LNCAP (cell line): ENCODE data around the gene ST6GAL2.

Source experiments
- TF ChIP-seq, protein P1 (sequence below): fragments of 450-650 bp; IDR thresholded peaks from 2 replicates; pipeline ENCODE4 v1.5.1; 2017; ENCODE audit warnings: mild to moderate bottlenecking

ST6GAL2 gene

GRCh38 chr2:106849253-106849652 is 36.7 kb downstream of the ST6GAL2 start:
- TF ChIP-seq, protein P1, sequence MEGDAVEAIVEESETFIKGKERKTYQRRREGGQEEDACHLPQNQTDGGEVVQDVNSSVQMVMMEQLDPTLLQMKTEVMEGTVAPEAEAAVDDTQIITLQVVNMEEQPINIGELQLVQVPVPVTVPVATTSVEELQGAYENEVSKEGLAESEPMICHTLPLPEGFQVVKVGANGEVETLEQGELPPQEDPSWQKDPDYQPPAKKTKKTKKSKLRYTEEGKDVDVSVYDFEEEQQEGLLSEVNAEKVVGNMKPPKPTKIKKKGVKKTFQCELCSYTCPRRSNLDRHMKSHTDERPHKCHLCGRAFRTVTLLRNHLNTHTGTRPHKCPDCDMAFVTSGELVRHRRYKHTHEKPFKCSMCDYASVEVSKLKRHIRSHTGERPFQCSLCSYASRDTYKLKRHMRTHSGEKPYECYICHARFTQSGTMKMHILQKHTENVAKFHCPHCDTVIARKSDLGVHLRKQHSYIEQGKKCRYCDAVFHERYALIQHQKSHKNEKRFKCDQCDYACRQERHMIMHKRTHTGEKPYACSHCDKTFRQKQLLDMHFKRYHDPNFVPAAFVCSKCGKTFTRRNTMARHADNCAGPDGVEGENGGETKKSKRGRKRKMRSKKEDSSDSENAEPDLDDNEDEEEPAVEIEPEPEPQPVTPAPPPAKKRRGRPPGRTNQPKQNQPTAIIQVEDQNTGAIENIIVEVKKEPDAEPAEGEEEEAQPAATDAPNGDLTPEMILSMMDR = no peak

GRCh38 chr2:106847366-106847765 is 38.6 kb downstream of the ST6GAL2 start:
- TF ChIP-seq, protein P1 = no peak

DNA sequence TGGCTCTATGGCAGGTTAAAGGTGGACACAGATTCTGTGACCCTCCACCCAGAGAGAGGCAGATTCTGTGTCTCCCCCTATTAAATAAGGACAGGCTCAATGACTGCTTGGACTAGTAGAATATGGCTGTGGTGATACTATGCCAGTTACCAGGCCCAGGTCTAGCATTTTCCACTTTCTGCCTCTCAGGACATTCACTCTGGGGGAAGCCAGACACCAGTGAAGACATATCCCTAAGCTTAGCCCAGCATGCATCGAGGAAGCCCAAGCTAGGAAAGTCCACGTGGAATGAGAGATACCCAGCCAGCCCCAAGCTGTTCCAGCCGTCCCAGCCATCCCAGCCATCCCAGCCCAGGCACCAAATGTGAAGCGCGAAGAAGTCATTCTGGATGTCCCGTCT is 40.3 kb downstream of the ST6GAL2 start:
- TF ChIP-seq, protein P1 = no peak

- TF ChIP-seq, protein P1 = no peak
Measured at GRCh38 chr2:106843910-106844250, 42.1 kb downstream of the ST6GAL2 start.

GRCh38 chr2:106843001-106843909 is 42.7 kb downstream of the ST6GAL2 start:
- TF ChIP-seq, protein P1 = no peak

DNA sequence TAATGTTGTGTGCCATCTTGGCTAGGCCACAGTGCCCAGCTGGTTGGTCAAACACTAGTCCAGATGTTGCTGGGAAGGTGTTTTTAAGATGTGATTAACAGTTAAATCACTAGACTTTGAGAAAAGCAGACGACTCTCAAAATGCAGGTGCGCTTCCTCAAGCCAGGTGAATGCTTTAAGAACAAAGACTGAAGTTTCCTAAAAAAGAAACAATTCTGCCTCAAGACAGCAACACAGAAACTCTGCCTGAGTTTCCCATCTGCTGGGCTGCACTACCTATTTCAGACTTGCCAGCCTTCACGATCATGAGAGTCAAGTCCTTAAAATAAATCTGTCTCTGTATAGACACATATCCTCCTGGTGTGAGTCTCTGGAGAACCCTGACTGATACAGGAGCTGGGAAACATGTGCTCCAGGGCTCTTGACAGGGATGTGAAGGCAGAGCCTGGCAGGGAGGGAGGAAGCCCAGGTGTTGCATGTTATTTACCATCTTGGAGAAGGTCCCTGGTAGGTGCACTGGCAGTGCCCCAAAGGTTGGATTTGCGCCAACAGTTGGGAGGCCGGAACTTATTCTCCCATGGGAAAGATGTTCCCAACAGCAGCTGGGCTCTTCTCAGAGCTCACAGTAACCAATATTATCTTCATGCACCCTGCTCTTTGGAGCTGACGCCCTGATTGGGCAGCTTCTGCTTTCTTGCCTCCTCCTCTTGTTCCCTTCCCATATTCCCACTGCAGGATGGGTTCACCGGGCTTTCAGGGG is 43.9 kb downstream of the ST6GAL2 start:
- TF ChIP-seq, protein P1 = no peak

GRCh38 chr2:106840818-106841217 is 45.1 kb downstream of the ST6GAL2 start:
- TF ChIP-seq, protein P1 = no peak
